ENCODE results near the gene CRYL1. TPM values are rescaled to one million over a fixed set of nuclear protein-coding genes. Genes with fewer than 3 reads are reported as not detected.

Gene CRYL1
- total RNA-seq, 1 donor = 21.3 TPM

DNA sequence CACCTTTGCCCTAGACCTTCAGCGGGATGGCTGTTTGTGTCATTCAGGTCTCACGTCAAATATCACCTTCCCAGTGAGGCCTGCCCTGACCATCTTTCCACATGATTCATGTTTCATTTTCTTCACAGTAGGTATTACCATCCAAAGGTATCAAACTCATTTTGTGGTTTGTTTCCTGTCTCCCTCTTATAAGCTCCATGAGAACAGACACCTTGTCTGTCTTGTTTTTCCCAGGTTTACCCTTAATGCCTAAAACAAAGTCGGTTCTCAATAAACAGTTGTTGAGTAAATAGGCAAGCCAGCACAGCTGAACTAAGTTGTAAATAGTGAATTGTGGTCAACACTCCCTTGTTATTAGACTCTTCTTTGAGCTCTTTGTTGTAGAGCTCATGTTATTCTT lies 170.9 kb downstream of the CRYL1 start:
- H3K4me3 ChIP-seq (ENCODE audit: low read depth, low read length) = no peak overlapping the region
- DNase-seq (ENCODE audit: low read depth) = no peak
- TF ChIP-seq, protein P1, sequence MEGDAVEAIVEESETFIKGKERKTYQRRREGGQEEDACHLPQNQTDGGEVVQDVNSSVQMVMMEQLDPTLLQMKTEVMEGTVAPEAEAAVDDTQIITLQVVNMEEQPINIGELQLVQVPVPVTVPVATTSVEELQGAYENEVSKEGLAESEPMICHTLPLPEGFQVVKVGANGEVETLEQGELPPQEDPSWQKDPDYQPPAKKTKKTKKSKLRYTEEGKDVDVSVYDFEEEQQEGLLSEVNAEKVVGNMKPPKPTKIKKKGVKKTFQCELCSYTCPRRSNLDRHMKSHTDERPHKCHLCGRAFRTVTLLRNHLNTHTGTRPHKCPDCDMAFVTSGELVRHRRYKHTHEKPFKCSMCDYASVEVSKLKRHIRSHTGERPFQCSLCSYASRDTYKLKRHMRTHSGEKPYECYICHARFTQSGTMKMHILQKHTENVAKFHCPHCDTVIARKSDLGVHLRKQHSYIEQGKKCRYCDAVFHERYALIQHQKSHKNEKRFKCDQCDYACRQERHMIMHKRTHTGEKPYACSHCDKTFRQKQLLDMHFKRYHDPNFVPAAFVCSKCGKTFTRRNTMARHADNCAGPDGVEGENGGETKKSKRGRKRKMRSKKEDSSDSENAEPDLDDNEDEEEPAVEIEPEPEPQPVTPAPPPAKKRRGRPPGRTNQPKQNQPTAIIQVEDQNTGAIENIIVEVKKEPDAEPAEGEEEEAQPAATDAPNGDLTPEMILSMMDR (IDR thresholded peaks at IDR 0.05; ENCODE audit: insufficient read depth, low read length) = no peak

DNA sequence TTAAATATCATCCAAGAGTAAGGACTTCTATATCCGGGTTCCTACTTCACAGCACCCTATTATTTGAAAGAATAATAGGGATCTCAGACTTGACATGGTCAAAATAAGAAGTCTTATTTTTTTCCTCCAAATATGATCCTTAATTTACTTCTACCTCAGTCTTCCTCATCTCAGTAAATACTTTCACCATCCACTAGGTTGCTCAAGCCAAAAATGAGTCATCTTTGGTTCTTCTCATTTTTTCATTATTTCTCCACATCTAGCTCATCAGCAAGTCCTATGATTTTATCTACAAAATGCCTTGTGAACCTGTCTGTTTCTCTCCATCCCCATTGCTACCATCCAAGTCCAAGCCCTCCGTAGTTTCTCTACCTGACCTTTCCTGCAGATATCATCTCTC lies 171.7 kb downstream of the CRYL1 start:
- DNase-seq (ENCODE audit: low read depth) = peak; percentile 56
- no peak overlapping the region for H3K4me3 ChIP-seq (ENCODE audit: low read depth, low read length)
- TF ChIP-seq, protein P1 (IDR thresholded peaks at IDR 0.05; ENCODE audit: insufficient read depth, low read length) = peak; percentile 42

Small RNA genes within 50 kb of the gene (small RNA-seq; reads per million reads assigned to genes)
- not detected for gene MIR4499

Other genes with a start within 250 kb of the CRYL1 start
- gene IFT88, start 41.3 kb upstream of the CRYL1 start, total RNA-seq (ENCODE audit: low replicate concordance) = 21.1 TPM in 2 replicates
- gene IL17D, start 177.8 kb upstream of the CRYL1 start, total RNA-seq (ENCODE audit: low replicate concordance) = 1.6 and 5.0 TPM in 2 replicates
- 15.9 and 18.5 TPM in 2 replicates for gene EEF1AKMT1, start 248.1 kb upstream of the CRYL1 start, total RNA-seq (ENCODE audit: low replicate concordance)

Data from fibroblast of the aortic adventitia (primary cell).